ENCODE measurements around the gene MED29. TPM values are rescaled to one million over a fixed set of nuclear protein-coding genes. Genes with fewer than 3 reads are reported as not detected.

Gene MED29
- total and polyA plus RNA-seq, 8 donors, result 6.4 to 91.0 (median 21.3) TPM

DNA sequence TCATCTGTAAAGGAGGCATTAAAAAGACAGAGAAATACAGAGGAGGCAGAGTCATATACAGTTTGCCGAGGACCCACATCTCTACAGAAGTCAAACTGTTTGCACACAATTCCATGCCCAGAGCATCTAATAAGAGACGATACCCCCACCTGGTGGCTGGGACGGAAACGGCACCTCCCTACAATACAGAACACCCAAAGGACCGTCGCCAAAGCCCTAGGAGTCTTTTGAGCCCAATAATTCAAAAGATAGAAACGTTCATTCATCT, 20.6 kb downstream of the MED29 start:
- H3K9me3 ChIP-seq, result no peaks in the 10 kb centered on the region
- peaks cover 23 to 71% (median 63%) of the 10 kb centered on the region in 4 donors for H3K4me1 ChIP-seq
- TF ChIP-seq, protein P1, sequence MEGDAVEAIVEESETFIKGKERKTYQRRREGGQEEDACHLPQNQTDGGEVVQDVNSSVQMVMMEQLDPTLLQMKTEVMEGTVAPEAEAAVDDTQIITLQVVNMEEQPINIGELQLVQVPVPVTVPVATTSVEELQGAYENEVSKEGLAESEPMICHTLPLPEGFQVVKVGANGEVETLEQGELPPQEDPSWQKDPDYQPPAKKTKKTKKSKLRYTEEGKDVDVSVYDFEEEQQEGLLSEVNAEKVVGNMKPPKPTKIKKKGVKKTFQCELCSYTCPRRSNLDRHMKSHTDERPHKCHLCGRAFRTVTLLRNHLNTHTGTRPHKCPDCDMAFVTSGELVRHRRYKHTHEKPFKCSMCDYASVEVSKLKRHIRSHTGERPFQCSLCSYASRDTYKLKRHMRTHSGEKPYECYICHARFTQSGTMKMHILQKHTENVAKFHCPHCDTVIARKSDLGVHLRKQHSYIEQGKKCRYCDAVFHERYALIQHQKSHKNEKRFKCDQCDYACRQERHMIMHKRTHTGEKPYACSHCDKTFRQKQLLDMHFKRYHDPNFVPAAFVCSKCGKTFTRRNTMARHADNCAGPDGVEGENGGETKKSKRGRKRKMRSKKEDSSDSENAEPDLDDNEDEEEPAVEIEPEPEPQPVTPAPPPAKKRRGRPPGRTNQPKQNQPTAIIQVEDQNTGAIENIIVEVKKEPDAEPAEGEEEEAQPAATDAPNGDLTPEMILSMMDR (IDR thresholded peaks at IDR 0.05), result peak in 6 of 7 experiments; percentile 79 to 99 (median 94)
- TF ChIP-seq POLR2AphosphoS5 (IDR thresholded peaks at IDR 0.05), result no peak
- WGBS, 5 donors, result 0% methylated on average over 7 of the region's 7 CpGs
- peak overlapping the region; percentile 71 to 100 (median 98) for H3K27ac ChIP-seq
- H3K36me3 ChIP-seq, result peaks cover 17 to 28% (median 21%) of the 10 kb centered on the region in 4 donors
- H3K27me3 ChIP-seq, result no peaks in the 10 kb centered on the region
- peak; percentile 96 to 97 for DNase-seq
- intact Hi-C loops (cut with DNase I; ENCODE audit: low total_unique reads), result no loop called here
- peak overlapping the region; percentile 91 to 95 (median 93) for H3K4me3 ChIP-seq

DNA sequence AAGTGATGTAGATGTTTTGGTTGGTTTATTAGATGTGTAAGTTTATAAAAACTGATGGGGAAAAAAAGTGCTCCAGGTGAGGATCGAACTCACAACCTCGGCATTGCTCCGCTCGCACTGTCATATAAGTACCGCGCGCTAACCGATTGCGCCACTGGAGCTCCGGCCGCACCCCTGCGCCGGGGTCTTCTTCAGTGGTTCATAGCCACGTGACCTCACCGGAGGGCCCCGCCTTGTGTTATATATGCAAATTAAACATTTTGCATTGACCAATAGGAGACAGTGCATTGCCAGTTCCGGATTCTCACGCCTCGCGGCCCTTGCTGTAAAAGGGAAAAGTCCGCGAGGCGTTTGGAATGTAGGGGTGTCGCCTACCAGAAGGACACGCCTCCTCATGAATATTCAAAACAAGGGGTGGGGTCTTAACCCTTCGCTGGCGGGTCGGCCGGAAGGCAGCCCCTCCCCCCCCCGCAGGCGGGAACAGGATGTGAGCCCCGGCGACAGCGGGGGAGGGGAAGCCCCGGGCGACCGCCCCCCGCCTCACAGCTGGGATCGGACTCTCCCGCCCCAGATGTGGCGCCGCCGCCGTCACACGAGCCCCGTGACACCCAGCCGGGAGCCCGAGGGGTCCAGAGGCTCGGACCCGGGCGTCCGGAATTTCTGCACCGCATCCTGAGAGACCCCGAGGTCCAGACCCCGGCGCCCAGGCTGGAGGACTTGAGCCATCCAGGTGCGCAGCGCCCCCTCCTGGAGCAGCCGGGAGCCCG, 21.1 kb downstream of the MED29 start, which contains the start of gene PLEKHG2:
TSS of gene PLEKHG2 (plus strand) at position 570 of the 767 bp plus-strand sequence. CDS start 1,418 bp downstream, outside the sequence.
- TF ChIP-seq POLR2A (IDR thresholded peaks at IDR 0.05), result peak in 2 of 4 donors; percentile 79 to 95
- TF ChIP-seq, protein P1 (IDR thresholded peaks at IDR 0.05), result peak in 4 of 7 experiments; percentile 69 to 85 (median 78)
- TF ChIP-seq EP300 (IDR thresholded peaks at IDR 0.05), result no peak
- TF ChIP-seq POLR2AphosphoS5 (IDR thresholded peaks at IDR 0.05), result peak; percentile 74 to 99 (median 97)
- peak within 1 kb of the TSS; percentile 91 to 95 (median 93) for H3K4me3 ChIP-seq
- intact Hi-C loops (cut with DNase I; ENCODE audit: low total_unique reads), result no loop called here
- peaks cover 18 to 28% (median 23%) of the 10 kb centered on the region in 4 donors for H3K36me3 ChIP-seq
- peak; percentile 97 to 99 for DNase-seq
- H3K9me3 ChIP-seq, result no peaks in the 10 kb centered on the region
- H3K27me3 ChIP-seq, result no peaks in the 10 kb centered on the region
- WGBS, 5 donors, result 0 to 1% (median 1%) methylated on average over 25 to 59 of the region's 60 CpGs
- peaks cover 23 to 70% (median 68%) of the 10 kb centered on the region in 4 donors for H3K4me1 ChIP-seq
- peak within 1 kb of the TSS; percentile 92 to 100 (median 98) for H3K27ac ChIP-seq

- TF ChIP-seq, protein P1 (IDR thresholded peaks at IDR 0.05), result peak in 2 of 7 experiments; percentile 19 to 71
- TF ChIP-seq EP300 (IDR thresholded peaks at IDR 0.05), result no peak
- Histone ChIP-seq H3K27ac (peak overlapping the region; percentile 82 to 100 (median 98)), H3K9me3 (no peaks in the 10 kb centered on the region), H3K4me1 (peaks cover 23 to 70% (median 66%) of the 10 kb centered on the region in 4 donors), H3K27me3 (no peaks in the 10 kb centered on the region), H3K4me3 (peak overlapping the region; percentile 57 to 95 (median 92)), H3K36me3 (peaks cover 14 to 28% (median 24%) of the 10 kb centered on the region in 4 donors)
- intact Hi-C loops (cut with DNase I; ENCODE audit: low total_unique reads), result no loop called here
- WGBS, 5 donors, result 0% methylated on average over 5 to 24 of the region's 24 CpGs
- no peak for DNase-seq
These were observed 21.7 kb downstream of the MED29 start for GRCh38 chr19:39412867-39413271.

- peak overlapping the region; percentile 82 to 100 (median 98) for H3K27ac ChIP-seq
- intact Hi-C loops (cut with DNase I; ENCODE audit: low total_unique reads), result no loop called here
- TF ChIP-seq EP300 (IDR thresholded peaks at IDR 0.05) (no peak), POLR2A (IDR thresholded peaks at IDR 0.05) (peak in 1 of 4 donors; percentile 10), POLR2AphosphoS5 (IDR thresholded peaks at IDR 0.05) (peak in 2 of 3 donors; percentile 7 to 55)
- TF ChIP-seq, protein P1 (IDR thresholded peaks at IDR 0.05), result no peak
- no peaks in the 10 kb centered on the region for H3K27me3 ChIP-seq
- WGBS, 5 donors, result 1 to 8% (median 4%) methylated on average over 15 to 53 of the region's 54 CpGs
- H3K36me3 ChIP-seq, result peaks cover 12 to 28% (median 22%) of the 10 kb centered on the region in 4 donors
- peak in 1 of 2 donors; percentile 91 for DNase-seq
- H3K4me1 ChIP-seq, result peaks cover 23 to 70% (median 64%) of the 10 kb centered on the region in 4 donors
- no peaks in the 10 kb centered on the region for H3K9me3 ChIP-seq
- H3K4me3 ChIP-seq, result peak overlapping the region; percentile 57 to 95 (median 92)
These were observed 22.2 kb downstream of the MED29 start for GRCh38 chr19:39413272-39413910.

Measured in stomach (tissue), 9 donors.